HG03039 (cell line): ENCODE data around the gene PAQR5.
"Not testable (repeated sequence)": the region's sequence is repeated elsewhere in the genome, so short reads cannot be mapped to it uniquely, and the experiment has no call there.

Source experiments
- ATAC-seq: cut with Tn5 transposase; IDR thresholded peaks from one replicate; pipeline ENCODE4 v1.9.1; 2021; ENCODE audit warnings: mild to moderate bottlenecking, moderate library complexity; ENCODE audit not compliant: unreplicated experiment

Gene PAQR5, protein sequence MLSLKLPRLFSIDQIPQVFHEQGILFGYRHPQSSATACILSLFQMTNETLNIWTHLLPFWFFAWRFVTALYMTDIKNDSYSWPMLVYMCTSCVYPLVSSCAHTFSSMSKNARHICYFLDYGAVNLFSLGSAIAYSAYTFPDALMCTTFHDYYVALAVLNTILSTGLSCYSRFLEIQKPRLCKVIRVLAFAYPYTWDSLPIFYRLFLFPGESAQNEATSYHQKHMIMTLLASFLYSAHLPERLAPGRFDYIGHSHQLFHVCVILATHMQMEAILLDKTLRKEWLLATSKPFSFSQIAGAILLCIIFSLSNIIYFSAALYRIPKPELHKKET

DNA sequence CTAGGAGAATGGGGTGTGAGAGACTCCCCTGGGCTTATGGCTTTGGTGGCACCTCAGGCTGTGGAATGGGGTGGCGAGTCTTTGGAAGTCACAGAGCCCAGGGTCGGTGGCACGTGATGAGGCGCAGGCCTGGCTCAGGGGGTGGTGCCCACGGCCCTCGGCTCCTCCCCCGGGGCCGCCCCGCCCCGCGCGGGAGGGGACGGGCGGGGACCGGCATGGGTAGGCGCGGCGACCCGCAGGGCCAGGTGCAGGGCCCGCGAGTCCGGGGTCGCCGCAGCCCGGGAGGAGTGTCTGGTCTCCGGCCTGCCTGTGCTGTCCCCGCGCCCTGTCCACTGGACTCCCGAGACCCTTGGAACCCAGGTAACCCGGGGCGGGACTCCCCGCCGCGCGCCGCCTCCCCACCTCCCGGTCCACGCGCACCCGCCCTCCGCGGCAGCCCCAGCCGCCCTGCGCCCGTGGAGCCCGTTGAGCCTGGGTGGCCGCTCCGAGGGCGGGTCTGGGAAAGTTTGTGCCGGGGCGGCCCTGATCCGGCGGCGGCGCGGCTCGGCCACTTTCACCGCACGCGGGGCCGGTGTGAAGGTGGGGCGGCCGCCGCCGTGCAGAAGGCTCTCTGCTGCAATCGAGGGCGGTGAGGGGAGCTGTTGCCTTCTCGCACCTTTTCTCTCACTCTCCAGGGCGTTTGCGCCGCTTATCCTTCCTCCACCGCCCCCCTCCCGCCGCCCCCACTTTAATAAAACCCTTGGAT lies at the start of gene PAQR5:
TSS of gene PAQR5 (plus strand) at position 216 of the 745 bp plus-strand sequence. CDS start 61,169 bp downstream, outside the sequence.
- no peak for ATAC-seq

DNA sequence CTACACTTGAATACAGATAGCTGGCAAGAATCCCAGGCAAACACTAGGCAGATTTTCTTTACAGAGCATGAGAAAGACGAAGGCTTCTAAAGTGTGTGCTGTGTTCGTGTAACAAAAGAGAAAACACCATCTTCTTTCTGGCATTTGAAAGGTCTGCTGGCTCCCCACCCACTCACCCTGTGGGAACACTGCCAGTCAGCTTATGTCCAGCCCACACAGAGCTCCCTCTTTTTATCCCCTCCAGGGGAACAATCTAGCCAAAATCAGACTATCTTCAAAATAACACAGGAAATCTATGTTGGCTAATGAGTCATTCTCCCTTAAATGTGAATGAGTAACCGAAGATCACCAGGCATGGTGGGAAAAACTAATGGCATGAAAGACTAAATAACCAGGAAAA lies 45.6 kb upstream of the PAQR5 start:
- ATAC-seq: no peak

DNA sequence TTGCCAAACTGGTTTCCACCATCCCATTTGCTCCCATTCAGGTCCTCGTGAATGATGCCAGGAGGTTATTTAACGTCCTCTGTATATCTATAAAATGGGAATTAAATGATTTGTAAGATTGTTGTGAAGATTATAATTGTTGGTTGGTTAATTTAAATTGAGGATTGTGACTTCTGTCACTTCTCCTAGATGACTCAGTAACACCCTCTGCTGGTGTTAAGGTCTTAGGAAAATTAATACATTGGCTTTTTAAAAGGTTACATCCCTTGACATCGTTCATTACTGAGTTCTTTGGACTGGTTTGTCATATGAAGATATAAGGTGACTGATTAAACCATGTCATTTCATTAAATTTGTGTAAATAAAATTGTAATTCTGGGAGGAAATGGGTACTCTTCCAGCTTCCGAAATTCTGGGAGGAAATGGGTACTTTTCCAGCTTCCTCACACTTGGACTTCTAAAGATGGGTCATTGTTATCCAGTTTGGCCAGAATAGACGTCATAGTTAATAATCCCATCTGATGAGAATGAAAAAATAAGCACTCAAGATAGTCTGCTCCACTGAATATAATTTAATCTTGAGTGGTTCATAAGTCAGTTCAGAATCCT lies 33.3 kb upstream of the PAQR5 start:
- ATAC-seq: no peak

DNA sequence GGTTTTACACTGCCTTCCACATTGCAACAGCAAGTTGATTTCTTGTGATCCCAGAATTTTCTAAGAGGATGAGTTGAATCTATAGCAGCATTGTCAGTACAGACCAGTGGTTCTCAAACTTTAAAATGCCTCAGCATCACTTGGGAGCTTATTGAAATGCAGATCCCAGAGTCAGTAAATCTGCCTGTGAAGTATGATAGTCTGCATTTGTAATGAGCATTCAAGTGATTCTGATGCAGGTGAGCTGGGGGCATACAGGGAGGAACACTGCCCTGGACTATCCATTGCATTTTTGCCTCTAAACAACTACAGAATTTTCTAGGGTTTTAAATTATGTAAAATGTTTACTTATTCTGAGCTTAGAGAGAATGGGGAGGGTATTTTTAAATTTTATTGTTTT lies 27.5 kb upstream of the PAQR5 start:
- ATAC-seq: no peak

DNA sequence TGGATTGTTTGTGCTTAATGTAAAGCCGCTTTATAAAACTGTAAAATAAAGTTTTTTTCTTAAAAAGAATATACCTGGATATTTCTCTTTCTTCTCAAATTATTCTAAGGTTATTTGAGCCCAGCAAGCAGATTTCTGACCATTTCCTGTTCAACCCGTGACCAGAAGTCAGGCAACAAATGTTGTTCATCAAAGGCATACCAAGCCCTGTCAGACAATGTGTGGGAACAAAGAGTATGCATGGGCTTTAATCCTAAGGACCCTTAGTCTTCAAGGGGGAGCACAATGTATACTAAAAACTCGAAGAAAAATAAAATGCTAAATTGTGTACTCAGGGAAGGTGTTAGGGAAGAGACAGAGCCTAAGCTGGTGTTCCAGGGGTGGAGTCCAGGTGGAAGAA lies 26.6 kb upstream of the PAQR5 start:
- ATAC-seq: no peak

DNA sequence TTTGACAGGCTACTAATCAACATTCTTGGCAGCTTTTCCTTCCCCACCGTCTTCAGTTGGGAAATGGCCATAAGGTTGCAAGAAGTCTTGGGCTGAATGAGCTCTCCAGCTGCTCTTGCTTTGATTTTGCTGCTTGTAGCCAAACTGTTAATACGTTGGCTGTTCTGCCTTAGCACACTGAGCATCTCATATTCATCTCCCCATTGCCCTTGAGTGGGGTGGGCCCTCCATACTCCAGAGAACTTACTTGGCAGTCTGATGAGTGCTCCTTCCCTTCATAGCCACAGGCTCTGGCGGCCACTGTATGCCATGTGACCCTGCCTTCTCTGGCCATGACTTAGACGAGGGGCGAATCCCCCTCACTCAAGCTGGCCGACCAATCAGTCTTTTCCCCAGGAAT lies 25.8 kb upstream of the PAQR5 start:
- ATAC-seq: no peak

DNA sequence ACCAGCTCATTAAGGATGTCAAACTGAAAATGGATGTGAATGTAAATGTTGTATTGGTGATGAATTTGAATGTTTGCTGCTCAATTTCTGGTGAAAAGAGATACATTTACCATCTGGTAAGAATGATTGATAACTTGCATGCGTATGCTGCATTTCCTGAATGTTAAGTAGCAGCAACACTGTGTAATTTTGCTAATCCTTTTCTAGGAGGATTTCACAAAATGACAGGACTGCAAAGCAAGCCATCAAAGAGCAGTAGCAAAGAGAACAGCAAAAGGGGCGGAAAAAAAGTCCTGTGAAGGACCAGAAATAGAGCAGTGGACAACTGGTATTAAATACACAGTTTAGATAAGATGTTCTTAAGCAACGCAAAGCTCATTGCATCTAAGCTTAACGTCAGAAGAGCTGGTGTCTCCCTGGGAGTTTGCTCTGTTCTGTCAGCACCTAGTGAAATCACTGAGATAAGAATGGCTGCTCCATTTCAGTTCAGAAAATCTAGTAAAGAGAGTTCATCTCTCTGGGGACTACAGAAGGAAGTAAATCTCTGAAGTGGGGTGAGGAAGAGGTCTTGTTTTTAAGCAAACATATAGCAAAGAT lies 23.5 kb upstream of the PAQR5 start:
- ATAC-seq: no peak

DNA sequence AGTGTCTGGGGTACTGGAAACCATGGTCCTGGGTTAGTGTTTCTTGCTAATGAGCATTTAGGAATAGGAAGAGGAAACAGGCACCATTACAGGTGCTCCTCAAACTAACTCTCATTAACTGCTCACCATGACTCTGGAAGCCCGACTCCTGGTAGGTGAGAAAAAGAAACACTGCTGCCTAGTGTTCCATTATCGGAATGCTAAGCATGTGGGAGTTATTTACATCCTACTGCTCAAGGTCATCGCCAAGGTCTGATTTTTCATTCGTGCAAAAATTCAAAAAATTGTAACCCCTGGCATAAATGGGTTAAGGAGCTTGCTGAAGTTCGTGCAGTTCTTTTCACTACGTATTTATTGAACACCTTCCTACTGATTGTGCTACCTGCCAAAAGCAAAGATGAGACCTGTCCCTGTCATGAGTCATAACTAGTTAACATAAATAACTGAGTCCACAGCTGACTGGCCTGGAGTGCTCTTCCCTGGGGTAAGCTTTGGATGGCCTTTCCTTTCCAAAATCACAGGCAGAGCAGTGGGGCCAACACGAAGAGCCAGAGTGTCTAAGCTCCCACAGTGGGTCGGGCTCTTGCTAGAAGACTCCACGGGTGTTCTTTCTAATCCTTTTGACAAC lies 22.7 kb upstream of the PAQR5 start:
- no peak for ATAC-seq

DNA sequence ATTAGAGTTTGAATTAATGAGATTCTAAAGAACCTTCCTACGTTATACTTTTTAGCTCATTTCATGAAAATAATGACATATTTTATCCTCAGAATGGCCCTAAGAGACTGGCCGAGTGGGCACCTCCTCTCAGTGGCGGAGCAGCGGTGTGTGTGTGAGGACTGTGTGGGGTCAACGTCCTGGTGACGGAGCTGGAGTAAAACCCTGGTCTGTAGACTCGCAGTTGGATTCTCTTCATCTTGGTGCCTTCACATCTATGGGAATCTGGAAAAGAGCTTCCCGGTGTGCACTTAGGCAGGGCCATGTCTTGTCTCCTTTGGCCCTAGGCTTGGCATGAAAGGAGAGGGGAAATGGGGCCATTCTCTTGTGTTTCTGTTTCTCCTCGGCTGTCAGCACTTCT lies 21.4 kb upstream of the PAQR5 start:
- no peak for ATAC-seq

DNA sequence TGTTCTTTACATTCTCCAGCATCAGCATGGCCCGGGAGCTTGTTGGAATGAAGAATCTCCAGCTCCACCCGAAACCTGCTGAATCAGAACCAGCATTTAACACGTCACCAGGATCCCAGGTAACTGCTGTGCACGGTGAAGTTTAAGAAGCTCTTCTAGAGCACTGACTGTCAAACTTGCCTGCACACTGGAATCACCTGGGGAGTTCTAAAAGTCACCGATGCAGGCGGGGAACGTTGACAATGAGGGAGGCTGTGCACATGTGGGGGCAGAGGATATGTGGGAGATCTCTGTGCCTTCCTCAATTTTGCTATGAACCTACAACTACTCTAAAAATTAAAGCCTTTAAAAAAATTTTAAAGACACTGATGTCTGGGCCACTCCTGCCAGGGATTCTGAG lies 19.1 kb upstream of the PAQR5 start:
- no peak for ATAC-seq

DNA sequence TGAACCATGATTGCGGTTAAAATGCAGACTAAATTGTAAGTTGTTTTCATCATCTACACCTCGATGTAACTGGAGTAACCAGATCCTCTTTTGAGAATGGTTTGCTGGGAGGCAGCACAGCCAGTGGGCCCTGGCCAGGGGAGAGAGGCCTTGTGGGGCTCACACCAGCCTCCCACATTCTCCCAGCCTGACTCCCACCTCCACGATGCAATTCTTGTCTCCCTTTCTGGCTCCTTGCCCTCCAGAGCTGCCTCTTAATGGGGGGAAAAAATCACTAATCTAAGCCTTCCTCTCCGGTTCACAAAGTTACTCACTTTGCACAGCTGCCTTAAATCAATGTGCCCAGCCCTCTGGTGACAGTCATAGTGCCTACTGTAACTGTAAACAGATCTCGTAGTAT lies 17.9 kb upstream of the PAQR5 start:
- ATAC-seq: no peak

DNA sequence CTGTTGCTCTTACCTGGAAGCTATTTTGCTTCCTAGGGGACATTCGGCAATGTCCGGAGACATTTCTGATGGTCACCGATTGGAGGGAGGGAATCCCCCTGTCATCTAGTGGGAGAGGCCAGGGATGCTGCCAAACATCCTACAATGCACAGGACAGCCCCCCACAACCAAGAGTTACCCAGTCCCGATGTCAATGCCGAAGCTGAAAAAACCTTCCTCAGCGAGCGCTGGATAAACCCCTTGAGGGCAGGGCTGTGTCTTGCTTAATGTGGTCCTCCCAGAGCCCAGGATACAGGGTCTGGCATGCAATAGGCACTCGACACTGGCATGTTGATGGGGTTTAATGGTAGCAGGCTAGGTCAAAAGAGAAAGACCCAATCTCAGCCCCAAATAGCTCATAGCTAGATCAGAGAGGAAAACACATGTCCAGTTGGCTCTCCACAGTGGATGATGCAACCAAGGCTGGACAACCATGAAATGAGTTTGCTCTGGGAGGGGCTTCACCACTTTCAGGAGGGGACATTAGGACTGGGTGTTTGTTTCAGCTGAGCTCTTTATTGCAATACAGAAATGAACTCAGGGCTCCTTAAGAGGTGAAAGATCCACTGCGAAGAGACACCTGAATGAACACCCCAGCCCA lies 16.5 kb upstream of the PAQR5 start:
- ATAC-seq: no peak

DNA sequence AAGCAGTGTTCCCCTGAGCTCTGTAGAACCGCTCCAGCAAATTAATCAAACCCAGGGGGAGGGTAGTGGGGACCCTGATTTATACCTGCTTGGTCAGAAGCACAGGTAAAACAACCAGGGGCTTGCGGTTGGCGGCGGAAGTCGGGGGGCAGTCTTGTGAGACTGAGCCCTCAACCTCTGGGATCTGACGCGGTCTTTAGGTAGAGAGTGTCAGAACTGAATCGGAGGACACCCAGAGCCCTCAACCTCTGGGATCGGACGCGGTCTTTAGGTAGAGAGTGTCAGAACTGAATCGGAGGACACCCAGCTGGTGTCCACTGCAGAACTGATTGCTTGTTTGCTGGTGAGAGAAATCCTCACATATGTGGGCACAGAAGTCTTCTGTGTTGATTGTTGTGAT lies 12.9 kb upstream of the PAQR5 start:
- ATAC-seq: no peak

DNA sequence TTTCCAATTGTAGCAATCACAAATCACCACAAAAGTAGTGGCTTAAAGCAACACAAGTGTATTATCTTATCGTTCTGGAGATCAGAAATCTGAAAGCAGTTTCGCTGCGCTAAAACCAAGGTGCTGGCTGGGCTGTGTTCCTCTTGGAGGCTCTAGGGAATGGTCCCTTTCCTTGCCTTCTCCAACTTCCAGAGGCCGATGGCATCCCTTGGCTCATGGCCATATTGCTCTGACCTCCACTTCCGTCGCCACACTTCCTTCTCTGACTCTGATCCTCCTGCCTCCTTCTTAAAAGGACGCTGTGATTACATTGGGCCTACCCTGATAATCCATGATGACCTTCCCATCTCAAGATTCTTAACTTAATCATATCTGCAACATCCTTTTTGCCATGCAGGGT lies 10.7 kb upstream of the PAQR5 start:
- ATAC-seq: no peak

DNA sequence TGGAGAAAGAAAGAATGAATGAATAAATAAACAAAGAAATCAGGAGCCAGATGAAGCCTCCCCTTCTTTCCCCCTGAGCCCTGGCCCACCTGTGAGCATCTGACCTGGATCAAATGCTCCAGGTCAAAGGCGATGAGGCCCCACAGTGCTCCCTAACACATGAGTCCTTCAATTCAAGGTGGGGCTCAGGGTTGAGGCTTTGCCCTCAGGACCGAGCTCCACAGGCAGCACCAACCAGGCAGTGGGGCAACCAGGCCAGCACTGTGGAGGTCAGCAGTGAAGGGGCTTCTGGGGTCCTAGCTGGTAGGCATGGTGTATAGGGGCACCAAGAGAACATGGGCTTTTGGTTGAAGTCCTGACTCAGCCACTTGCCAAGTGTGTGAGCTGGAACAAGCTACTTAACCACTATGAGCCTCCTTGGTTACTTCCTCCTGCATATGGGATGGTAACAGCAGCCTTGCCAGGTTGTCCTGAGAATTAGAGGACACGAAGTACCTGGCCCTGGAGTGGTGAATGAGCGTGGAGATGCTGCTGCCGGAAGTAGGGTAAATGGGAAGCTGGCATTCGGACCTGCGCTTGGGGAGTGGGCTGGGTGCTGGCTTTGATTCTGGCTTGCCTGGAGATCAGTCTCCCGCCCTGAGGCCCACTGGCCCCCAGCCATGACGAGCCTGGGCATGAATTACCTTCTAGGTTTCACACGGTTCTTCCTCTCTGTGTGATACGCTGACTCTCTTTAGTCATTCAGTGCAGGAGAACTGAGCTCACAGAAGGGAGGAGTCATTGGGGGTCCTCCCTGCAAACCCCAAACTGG lies 10.0 kb upstream of the PAQR5 start:
- ATAC-seq: no peak

DNA sequence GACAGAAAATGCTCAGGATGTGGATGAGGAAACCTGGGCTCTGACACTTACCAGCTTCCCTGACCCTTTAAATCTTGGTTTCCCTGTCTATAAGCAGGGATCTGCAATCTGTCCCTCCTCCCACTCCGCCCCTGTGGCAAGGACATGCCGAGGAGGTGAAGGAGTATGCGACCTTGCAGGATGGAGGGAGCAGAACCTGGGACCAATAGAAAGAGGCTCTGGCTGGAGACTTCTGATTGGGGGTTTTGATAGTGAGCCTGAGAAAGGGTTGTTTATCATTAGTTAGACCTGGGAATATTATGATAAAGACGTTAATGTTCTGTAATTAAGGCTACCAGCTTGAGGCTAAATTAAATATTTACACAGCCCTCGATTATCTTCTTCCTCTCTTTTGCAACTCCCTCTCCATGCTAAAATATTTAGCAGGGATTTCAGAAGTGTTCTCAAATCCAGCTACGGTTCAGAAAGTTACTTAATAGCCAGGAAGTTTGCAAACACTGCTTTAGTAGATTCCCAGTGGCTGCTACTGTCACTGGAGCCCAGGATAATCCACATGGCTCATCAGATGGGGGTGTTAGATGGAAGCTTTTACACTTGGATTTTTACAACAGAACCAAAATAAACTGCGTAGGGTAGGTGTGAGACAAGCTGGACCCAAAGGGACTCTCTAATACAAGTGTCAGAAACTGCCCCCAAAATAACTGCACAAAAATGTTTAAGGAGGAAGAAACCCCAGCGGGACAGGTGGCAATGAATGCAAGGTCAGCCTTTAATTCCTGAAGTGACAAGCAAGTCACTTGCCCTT lies 9.2 kb upstream of the PAQR5 start:
- ATAC-seq: no peak

DNA sequence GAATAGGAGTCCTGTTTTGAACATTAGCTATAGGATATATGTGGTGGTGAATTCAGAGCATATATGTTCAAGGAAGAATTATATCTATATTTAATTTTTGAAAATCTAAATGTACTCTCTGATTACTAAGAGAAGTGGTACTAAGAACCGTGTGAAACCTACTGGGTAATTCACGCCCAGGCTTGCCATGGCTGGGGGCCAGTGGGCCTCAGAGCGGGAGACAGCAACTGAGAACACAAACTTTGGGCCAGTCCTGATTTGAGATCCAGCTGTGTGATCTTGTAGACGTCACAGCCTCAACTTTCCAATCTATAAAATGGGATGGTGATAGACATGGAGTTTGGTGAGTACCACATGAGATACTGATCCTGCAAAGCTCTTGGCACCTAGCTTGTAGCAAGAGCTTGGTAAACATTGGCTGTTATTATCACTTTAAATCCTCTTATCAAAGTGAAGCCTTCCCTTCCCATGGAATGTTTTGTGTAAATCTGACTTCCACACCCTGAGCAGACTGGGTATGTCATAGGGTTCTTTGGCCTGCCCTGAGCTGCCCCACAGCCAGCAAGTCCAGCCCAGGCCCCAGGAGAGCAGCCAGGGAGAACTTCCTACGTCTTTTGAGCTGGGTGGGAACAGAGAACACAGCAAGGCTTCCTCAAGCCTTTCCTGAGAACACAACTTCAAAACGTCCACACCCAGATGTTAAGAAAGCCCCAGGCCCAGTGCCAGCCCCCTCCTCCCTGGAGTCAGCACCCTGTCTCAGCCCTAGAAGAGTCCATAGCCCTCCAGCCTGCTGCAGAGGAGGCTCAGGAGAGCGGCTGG lies 8.2 kb upstream of the PAQR5 start:
- no peak for ATAC-seq

DNA sequence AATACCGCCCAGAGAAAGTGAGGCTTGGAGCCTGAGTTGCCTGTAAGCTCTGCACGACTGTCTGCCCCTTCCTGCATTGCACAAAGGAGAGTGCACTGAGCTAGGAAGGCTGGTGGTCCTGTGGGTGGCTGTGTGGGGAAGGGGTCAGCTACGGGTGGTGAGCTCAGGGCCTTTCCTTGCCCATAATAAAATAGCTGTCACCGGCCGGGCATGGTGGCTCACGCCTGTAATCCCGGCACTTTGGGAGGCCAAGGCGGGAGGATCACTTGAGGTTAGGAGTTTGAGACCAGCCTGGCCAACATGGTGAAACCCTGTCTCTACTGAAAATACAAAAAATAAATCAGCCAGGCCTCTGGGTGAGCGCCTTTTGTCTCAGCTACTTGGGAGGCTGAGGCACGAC lies 7.1 kb upstream of the PAQR5 start:
- ATAC-seq: not testable (repeated sequence)
